AG04449 (cell line): Measurements from ENCODE around the gene FHAD1.

Experiments
- CTCF ChIA-PET: fragments of 350-600 bp; formaldehyde crosslinking; extraction: SDS; loops from one replicate; lab custom pipeline; 2021; ENCODE audit warnings: antibody characterized with exemption; lab: Yijun Ruan, JAX
- POLR2A ChIA-PET: fragments of 400-600, 350-600 bp; formaldehyde crosslinking; extraction: SDS; loops from one replicate; lab custom pipeline; 2020; ENCODE audit warnings: antibody characterized with exemption, inconsistent platforms; lab: Yijun Ruan, JAX
- DNase-seq: peaks from one replicate; pipeline ENCODE4 v3.0.0-alpha.2; 2010; ENCODE audit warnings: low read depth, low spot score
- H3K4me3 ChIP-seq: 2 replicates; pipeline ENCODE4 v1.5.1; 2011; ENCODE audit warnings: low read depth, mild to moderate bottlenecking, control low read depth, low read length
- TF ChIP-seq, protein P1 (sequence below): IDR thresholded peaks from one replicate; pipeline ENCODE4 v1.5.1; 2011; ENCODE audit warnings: mild to moderate bottlenecking, moderate library complexity, low read length, control low read depth, inconsistent platforms; ENCODE audit not compliant: insufficient read depth; ENCODE audit errors: missing control alignments

Gene FHAD1

GRCh38 chr1:15413563-15414444 lies 166.8 kb downstream of the FHAD1 start:
- TF ChIP-seq, protein P1, sequence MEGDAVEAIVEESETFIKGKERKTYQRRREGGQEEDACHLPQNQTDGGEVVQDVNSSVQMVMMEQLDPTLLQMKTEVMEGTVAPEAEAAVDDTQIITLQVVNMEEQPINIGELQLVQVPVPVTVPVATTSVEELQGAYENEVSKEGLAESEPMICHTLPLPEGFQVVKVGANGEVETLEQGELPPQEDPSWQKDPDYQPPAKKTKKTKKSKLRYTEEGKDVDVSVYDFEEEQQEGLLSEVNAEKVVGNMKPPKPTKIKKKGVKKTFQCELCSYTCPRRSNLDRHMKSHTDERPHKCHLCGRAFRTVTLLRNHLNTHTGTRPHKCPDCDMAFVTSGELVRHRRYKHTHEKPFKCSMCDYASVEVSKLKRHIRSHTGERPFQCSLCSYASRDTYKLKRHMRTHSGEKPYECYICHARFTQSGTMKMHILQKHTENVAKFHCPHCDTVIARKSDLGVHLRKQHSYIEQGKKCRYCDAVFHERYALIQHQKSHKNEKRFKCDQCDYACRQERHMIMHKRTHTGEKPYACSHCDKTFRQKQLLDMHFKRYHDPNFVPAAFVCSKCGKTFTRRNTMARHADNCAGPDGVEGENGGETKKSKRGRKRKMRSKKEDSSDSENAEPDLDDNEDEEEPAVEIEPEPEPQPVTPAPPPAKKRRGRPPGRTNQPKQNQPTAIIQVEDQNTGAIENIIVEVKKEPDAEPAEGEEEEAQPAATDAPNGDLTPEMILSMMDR, result no peak
- POLR2A ChIA-PET, result interaction anchor here (0.5 kb wide), 1 partner anchor 12 kb away, joined by 3 read pairs; no protein-coding TSS in a partner anchor
- no peak overlapping the region for H3K4me3 ChIP-seq
- CTCF ChIA-PET, result interaction anchor here (1.3 to 2.3 kb wide), 2 partner anchors 17 to 90 kb away, joined by 7 to 11 read pairs; no protein-coding TSS in a partner anchor
- no peak for DNase-seq

GRCh38 chr1:15414445-15414983 lies 167.5 kb downstream of the FHAD1 start:
- H3K4me3 ChIP-seq, result no peak overlapping the region
- DNase-seq, result no peak
- ChIA-PET POLR2A (no interaction called here), CTCF (interaction anchor here (1.3 to 2.3 kb wide), 2 partner anchors 16 to 90 kb away, joined by 7 to 11 read pairs; no protein-coding TSS in a partner anchor)
- TF ChIP-seq, protein P1, result no peak

DNA sequence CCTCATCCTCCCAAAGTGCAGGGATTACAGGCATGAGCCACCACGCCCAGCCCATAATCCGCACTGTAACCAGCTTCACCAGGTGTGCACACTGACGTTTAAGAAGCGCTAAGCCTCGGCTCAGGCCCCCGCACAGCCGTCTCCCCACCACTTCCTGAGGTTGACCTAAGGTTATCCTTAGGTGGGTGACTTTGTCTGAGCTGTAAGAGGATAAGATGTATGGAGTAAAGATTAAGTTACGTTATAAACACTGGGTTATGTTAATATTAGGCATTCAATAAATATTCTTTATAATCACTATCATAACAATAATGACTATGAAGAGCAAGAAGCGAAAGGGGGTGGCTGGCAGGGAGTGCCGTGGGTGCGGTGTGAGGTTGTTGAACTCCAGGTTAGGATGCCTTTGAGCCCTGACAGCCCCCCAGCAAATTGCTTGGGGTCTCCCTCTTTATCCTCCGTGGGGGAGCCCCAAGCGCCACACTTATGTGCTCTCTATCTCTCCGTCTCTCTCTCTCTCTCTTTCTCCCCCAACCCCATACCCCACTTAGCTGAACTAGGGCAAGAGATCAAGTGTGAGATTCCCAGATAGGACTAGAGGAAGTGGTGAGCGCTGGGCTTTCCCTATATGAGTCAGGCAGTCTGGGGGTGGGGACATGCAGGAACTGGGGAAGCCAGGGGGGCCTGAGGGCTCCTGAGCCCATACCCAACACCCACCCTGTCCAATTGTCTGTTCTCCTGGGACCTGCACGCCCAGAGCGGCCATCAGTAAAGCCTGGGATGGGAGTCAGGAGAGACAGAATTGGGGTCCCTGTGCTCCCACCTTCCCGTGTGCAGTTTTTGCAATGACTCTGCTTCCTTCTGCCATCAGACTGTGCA lies 170.3 kb downstream of the FHAD1 start:
- CTCF ChIA-PET, result interaction anchor here (0.7 to 6.5 kb wide), 9 partner anchors 9 to 289 kb away, joined by 3 to 52 read pairs (median 5); no protein-coding TSS in a partner anchor
- TF ChIP-seq, protein P1, result no peak
- DNase-seq, result no peak
- POLR2A ChIA-PET, result no interaction called here
- no peak overlapping the region for H3K4me3 ChIP-seq

- DNase-seq, result no peak
- TF ChIP-seq, protein P1, result no peak
- H3K4me3 ChIP-seq, result no peak overlapping the region
- ChIA-PET CTCF (interaction anchor here (0.7 to 6.5 kb wide), 3 partner anchors 12 to 98 kb away, joined by 3 to 52 read pairs (median 31); no protein-coding TSS in a partner anchor), POLR2A (no interaction called here)
Observed at GRCh38 chr1:15418806-15419515, 171.9 kb downstream of the FHAD1 start.

DNA sequence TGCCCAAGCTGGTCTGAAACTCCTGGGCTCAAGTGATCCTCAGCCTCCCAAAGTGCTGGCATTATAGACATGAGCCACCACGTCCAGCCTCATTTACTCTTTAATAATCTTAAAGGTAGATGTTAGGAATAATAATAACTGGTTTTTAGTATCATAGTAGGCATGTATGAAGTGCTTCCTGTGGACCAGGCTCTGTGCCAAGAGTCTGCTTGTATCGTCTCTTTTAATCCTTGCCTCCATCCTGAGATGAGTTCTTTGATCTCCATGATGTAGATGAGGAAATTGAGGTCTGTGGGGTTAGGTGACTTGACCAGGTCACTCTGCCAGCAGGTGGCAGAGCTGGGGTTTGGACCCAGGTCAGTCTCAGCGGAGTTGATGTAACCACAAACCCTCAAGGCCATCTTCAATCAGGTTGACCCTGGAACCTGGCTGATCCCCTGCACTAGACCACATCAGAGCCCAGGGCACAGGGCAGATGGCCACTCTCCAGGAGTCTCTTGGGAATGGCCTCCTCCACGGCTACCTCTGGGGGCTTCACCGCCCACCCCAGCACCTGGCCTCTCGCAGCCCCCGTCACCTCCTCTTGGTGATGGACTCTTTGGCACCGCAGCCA lies 173.9 kb downstream of the FHAD1 start:
- TF ChIP-seq, protein P1, result no peak
- CTCF ChIA-PET, result interaction anchor here (5.7 to 6.5 kb wide), 2 partner anchors 10 to 97 kb away, joined by 31 to 52 read pairs; no protein-coding TSS in a partner anchor
- POLR2A ChIA-PET, result no interaction called here
- DNase-seq, result no peak
- no peak overlapping the region for H3K4me3 ChIP-seq
